Upper lobe of left lung (tissue), 6 donors: ENCODE results near the gene ATP11A. TPM values are rescaled to one million over a fixed set of nuclear protein-coding genes. Genes with fewer than 3 reads are reported as not detected.

Experiments
- ATAC-seq, 2 donors: fragments of 200-7000 bp; cut with Tn5 transposase; one replicate each; pipeline ENCODE4 v1.9.1; 2022; ENCODE audit warnings: mild to moderate bottlenecking in 2 of 2, moderate library complexity in 2 of 2; ENCODE audit not compliant: low FRiP score in 2 of 2
- DNase-seq, 2 donors: peaks; one replicate each; pipeline ENCODE4 v3.0.0-alpha.2; 2019 to 2020
- H3K27ac ChIP-seq, 4 donors: fragments of 200-600 bp; sonication (generic); one replicate each; pipeline ENCODE4 v1.5.1; 2016 to 2019
- H3K27me3 ChIP-seq, 4 donors: fragments of 200-600 bp; sonication (generic); one replicate each; pipeline ENCODE4 v1.5.1; 2017 to 2019
- H3K36me3 ChIP-seq, 4 donors: fragments of 200-600 bp; sonication (generic); one replicate each; pipeline ENCODE4 v1.5.1; 2016 to 2019
- H3K4me1 ChIP-seq, 4 donors: fragments of 200-600 bp; sonication (generic); one replicate each; pipeline ENCODE4 v1.5.1; 2018 to 2019
- H3K4me3 ChIP-seq, 4 donors: fragments of 200-600 bp; sonication (generic); one replicate each; pipeline ENCODE4 v1.5.1; 2017 to 2019; ENCODE audit warnings: mild to moderate bottlenecking in 2 of 4, moderate library complexity in 1 of 4
- H3K9me3 ChIP-seq, 4 donors: fragments of 200-600 bp; sonication (generic); one replicate each; pipeline ENCODE4 v1.5.1; 2018 to 2019
- EP300 ChIP-seq, 4 donors: sonication (generic); formaldehyde crosslinking; IDR thresholded peaks; one replicate each; pipeline ENCODE4 v1.5.1; 2017; ENCODE audit warnings: antibody characterized with exemption in 4 of 4, control low read depth in 2 of 4
- POLR2A ChIP-seq, 4 donors: fragments of 450-650 bp; IDR thresholded peaks; one replicate each; pipeline ENCODE4 v1.5.1; 2016 to 2017; ENCODE audit warnings: antibody characterized with exemption in 4 of 4, mild to moderate bottlenecking in 2 of 4
- POLR2AphosphoS5 ChIP-seq, 2 donors: sonication (generic); formaldehyde crosslinking; IDR thresholded peaks; one replicate each; pipeline ENCODE4 v1.5.1; 2017; ENCODE audit warnings: antibody characterized with exemption in 2 of 2
- WGBS, 2 donors: methylation state at CpG; one replicate each; pipeline ENCODE4 v1.1.5; 2017 to 2018; 5-methylcytosine and 5-hydroxymethylcytosine counted together
- total RNA-seq, 6 donors: library from RNA; depleted of rRNA in 4 of 6; stranded (reverse); fragments of >200 nt in 4 of 6; gene quantifications; one replicate each; pipeline versions ENCODE4 v1.1.0 to v1.2.1, GENCODE V29; 2016 to 2021
- TF ChIP-seq, protein P1 (sequence below), 6 experiments: fragments of 450-650 bp in 4 of 6; fragments of 200-600 bp in 2 of 6; sonication (generic) in 2 of 6; IDR thresholded peaks; one replicate each; pipeline ENCODE4 v1.5.1; 2016 to 2019; ENCODE audit warnings: antibody characterized with exemption in 6 of 6
- donor health status: DM: no; HTN: no; CAD: no; lungs with moderate emphysema.
- donor health status: DM: no; HTN: yes; CAD: no; lungs with severe emphysema.

Gene ATP11A
- total RNA-seq, 6 donors from 2014 or later: 159 to 285 (median 260) TPM

DNA sequence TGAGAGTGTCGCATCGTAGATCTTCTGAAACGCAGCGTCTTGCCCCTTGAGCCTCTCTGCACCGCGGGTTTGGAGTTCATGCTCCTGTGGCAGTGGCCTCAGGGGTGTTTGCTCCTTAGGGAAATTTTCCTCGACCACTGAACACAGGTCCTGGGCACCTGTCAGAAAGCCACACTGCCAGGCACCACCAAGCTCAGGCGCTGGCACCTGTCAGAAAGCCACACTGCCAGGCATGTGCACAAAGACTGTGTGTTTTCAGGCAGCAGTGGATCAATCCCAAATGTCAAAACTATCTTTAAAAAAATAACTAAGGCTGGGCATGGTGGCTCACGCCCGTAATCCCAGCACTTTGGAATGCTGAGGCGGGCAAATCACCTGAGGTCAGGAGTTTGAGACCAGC, 87.1 kb downstream of the ATP11A start:
- DNase-seq (no peak), ATAC-seq (no peak)
- H3K4me1 ChIP-seq: peaks cover 12 to 58% (median 18%) of the 10 kb centered on the region in 4 donors
- WGBS, 2 donors: 93 to 95% methylated on average over 9 to 11 of the region's 11 CpGs
- H3K27ac ChIP-seq: no peak overlapping the region
- no peak for TF ChIP-seq POLR2AphosphoS5 (IDR thresholded peaks at IDR 0.05)
- H3K36me3 ChIP-seq: no peaks in the 10 kb centered on the region
- no peak overlapping the region for H3K4me3 ChIP-seq
- H3K27me3 ChIP-seq: no peaks in the 10 kb centered on the region
- no peaks in the 10 kb centered on the region for H3K9me3 ChIP-seq

DNA sequence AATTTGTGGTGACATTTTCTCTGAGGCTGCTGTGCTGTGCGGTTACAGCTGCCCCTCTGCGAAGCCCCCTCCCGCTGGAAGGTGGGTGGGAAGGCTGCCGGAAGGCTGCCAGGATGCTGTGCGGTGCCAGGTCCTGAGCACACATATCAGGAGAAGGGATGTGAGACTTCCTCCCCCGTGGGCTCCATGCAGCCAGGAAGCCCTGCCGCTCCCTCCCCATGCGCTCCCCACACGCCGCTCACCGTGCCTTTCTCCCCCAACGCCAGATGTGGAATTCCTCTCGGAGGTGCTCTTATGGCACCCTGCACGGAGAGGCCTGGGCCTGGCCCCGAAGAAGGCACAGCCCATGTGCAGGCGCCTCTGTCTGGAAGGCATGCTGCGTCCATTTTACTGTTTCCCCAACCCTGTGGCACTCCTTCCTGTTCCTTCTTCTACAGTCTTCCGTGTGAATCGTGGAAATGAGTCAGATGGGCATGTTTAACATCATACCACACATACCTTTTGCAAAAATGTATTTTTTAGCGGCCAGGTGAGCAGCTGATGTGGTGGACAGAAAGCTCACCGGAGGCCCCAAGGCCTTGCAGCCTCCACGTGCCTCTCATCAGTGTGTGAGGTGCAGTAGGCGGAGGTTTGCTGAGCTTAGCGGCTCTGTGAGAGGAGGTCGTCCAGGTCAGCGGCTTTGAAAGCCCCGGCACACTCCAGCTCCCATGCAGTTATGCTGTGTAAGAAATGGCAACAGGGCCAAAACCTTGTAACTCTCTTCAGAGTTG, 88.0 kb downstream of the ATP11A start:
- 65 to 69% methylated on average over 27 of the region's 27 CpGs for WGBS, 2 donors
- no peak for ATAC-seq
- peaks cover 14 to 59% (median 22%) of the 10 kb centered on the region in 4 donors for H3K4me1 ChIP-seq

DNA sequence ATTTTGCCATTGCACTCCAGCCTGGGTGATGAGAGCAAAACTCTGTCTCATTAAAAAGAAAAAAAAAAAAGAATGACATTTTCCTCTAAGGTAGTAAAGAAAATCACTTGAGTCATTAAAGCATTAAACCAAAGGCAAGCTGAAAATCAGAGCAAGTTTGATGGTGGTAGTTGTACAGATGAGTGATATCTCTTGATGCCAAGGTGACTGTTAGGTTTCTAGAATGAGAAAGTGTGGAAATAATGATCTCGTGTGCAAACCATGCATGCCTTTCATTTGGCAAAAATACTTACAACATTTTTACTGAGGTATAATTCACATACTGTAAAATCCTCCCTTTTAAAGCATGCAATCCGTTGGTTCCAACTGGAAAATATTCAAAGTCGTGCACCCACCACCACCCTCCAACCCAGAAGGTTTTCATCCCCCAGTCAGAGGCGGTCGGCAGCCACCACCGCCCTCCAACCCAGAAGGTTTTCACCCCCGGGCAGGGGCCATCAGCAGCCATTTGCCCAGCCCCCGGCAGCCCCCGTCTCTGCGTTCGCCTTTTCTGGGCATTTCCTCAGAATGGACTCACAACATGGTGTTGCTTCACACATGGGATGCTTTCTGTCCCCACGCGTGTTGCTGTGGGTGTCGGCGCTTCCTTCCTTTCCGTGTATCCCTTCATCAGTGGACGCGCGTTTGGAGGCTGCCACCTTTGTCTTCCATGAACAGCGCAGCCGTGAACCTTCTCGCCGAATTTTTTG, 90.2 kb downstream of the ATP11A start:
- WGBS, 2 donors: 83 to 85% methylated on average over 22 to 23 of the region's 23 CpGs
- peaks cover 15 to 57% (median 38%) of the 10 kb centered on the region in 4 donors for H3K4me1 ChIP-seq

More for the DNA sequence above, 88.0 kb downstream of the ATP11A start:
- H3K27me3 ChIP-seq: no peaks in the 10 kb centered on the region
- TF ChIP-seq POLR2AphosphoS5 (IDR thresholded peaks at IDR 0.05): no peak
- TF ChIP-seq EP300 (IDR thresholded peaks at IDR 0.05): no peak
- TF ChIP-seq POLR2A (IDR thresholded peaks at IDR 0.05): no peak
- TF ChIP-seq, protein P1, sequence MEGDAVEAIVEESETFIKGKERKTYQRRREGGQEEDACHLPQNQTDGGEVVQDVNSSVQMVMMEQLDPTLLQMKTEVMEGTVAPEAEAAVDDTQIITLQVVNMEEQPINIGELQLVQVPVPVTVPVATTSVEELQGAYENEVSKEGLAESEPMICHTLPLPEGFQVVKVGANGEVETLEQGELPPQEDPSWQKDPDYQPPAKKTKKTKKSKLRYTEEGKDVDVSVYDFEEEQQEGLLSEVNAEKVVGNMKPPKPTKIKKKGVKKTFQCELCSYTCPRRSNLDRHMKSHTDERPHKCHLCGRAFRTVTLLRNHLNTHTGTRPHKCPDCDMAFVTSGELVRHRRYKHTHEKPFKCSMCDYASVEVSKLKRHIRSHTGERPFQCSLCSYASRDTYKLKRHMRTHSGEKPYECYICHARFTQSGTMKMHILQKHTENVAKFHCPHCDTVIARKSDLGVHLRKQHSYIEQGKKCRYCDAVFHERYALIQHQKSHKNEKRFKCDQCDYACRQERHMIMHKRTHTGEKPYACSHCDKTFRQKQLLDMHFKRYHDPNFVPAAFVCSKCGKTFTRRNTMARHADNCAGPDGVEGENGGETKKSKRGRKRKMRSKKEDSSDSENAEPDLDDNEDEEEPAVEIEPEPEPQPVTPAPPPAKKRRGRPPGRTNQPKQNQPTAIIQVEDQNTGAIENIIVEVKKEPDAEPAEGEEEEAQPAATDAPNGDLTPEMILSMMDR (IDR thresholded peaks at IDR 0.05): no peak
- no peak for DNase-seq
- no peak overlapping the region for H3K27ac ChIP-seq
- H3K36me3 ChIP-seq: no peaks in the 10 kb centered on the region
- no peaks in the 10 kb centered on the region for H3K9me3 ChIP-seq
- no peak overlapping the region for H3K4me3 ChIP-seq

DNA sequence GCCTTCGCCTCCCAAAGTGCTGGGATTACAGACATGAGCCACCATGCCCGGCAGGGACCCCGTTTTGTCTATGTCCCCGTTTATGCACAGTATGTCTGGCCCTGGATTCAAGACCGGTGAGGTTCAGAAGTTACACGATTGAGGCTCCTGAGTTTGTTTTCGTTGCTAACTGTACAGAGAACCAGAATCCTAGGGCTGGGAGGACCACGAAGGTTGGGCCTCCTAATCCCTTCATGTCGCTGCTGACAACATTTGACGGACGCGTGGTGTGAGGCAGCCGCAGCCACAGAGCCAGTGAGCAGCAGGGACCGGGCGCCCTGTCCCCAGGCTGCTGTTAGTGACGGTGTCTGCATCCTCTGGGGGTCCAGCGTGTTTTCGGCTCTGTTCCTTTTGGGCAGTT, 91.4 kb downstream of the ATP11A start:
- ATAC-seq: no peak

More for the DNA sequence above, 90.2 kb downstream of the ATP11A start:
- ATAC-seq (no peak), DNase-seq (no peak)
- TF ChIP-seq, protein P1 (IDR thresholded peaks at IDR 0.05): no peak
- no peak for TF ChIP-seq POLR2AphosphoS5 (IDR thresholded peaks at IDR 0.05)
- no peak for TF ChIP-seq EP300 (IDR thresholded peaks at IDR 0.05)
- no peak for TF ChIP-seq POLR2A (IDR thresholded peaks at IDR 0.05)
- peaks cover 0 to 4% (median 1%) of the 10 kb centered on the region in 4 donors for H3K36me3 ChIP-seq
- no peaks in the 10 kb centered on the region for H3K9me3 ChIP-seq
- no peaks in the 10 kb centered on the region for H3K27me3 ChIP-seq
- no peak overlapping the region for H3K4me3 ChIP-seq
- H3K27ac ChIP-seq: peak overlapping the region in 1 of 4 donors; percentile 2

More for the DNA sequence above, 91.4 kb downstream of the ATP11A start:
- 87 to 88% methylated on average over 18 of the region's 18 CpGs for WGBS, 2 donors
- Histone ChIP-seq H3K36me3 (peaks cover 0 to 12% (median 7%) of the 10 kb centered on the region in 4 donors), H3K4me1 (peaks cover 15 to 59% (median 39%) of the 10 kb centered on the region in 4 donors), H3K4me3 (no peak overlapping the region), H3K27ac (peak overlapping the region in 3 of 4 donors; percentile 26 to 85 (median 40)), H3K27me3 (no peaks in the 10 kb centered on the region), H3K9me3 (no peaks in the 10 kb centered on the region)
- DNase-seq: no peak
- TF ChIP-seq, protein P1 (IDR thresholded peaks at IDR 0.05): no peak
- no peak for TF ChIP-seq POLR2AphosphoS5 (IDR thresholded peaks at IDR 0.05)
- no peak for TF ChIP-seq EP300 (IDR thresholded peaks at IDR 0.05)
